Measurements from ENCODE around the gene FTO. TPM values are rescaled to one million over a fixed set of nuclear protein-coding genes. Genes with fewer than 3 reads are reported as not detected.

Gene FTO
- 70.5 TPM for total RNA-seq

- peak; percentile 90 to 96 for TF ChIP-seq POLR2AphosphoS5 (IDR thresholded peaks at IDR 0.05; ENCODE audit: insufficient read depth in 1 of 2, low read depth in 1 of 2)
- peak in 1 of 2 donors; percentile 29 for TF ChIP-seq POLR2A (IDR thresholded peaks at IDR 0.05)
- peak in 1 of 3 experiments; percentile 2 for TF ChIP-seq CTCF (IDR thresholded peaks at IDR 0.05)
- H3K36me3 ChIP-seq = no peaks in the 10 kb centered on the region
- intact Hi-C loops (cut with DNase I) = no loop called here
- H3K9me3 ChIP-seq = no peaks in the 10 kb centered on the region
- peak within 1 kb of the TSS; percentile 72 for H3K27ac ChIP-seq
- H3K27me3 ChIP-seq = no peaks in the 10 kb centered on the region
- H3K4me1 ChIP-seq = peaks cover 30% of the 10 kb centered on the region
- peak within 1 kb of the TSS; percentile 66 to 91 for H3K4me3 ChIP-seq
- peak; percentile 97 to 99 for DNase-seq (ENCODE audit: extremely low spot score in 2 of 2)
These were observed at the start of gene FTO, which contains the start of gene RPGRIP1L for GRCh38 chr16:53703590-53704444. Gene FTO (plus strand): TSS chr16:53704156. Gene RPGRIP1L (minus strand): TSS chr16:53703859. CDS start chr16:53700723, 3,136 bp downstream.

GRCh38 chr16:53654946-53655345 lies 49.0 kb upstream of the FTO start:
- Histone ChIP-seq H3K4me1 (no peaks in the 10 kb centered on the region), H3K4me3 (no peak overlapping the region), H3K27ac (no peak overlapping the region), H3K27me3 (no peaks in the 10 kb centered on the region), H3K9me3 (no peaks in the 10 kb centered on the region), H3K36me3 (peaks cover 0 to 8% of the 10 kb centered on the region in 2 donors)
- DNase-seq (ENCODE audit: extremely low spot score in 2 of 2) = no peak
- intact Hi-C loops (cut with DNase I) = no loop called here
- TF ChIP-seq CTCF (IDR thresholded peaks at IDR 0.05) = no peak

GRCh38 chr16:53662072-53662471 lies 41.9 kb upstream of the FTO start:
- no peak for DNase-seq (ENCODE audit: extremely low spot score in 2 of 2)
- no peaks in the 10 kb centered on the region for H3K27me3 ChIP-seq
- no peak overlapping the region for H3K27ac ChIP-seq
- no peak overlapping the region for H3K4me3 ChIP-seq
- intact Hi-C loops (cut with DNase I) = no loop called here
- no peaks in the 10 kb centered on the region for H3K36me3 ChIP-seq
- no peak for TF ChIP-seq POLR2AphosphoS5 (IDR thresholded peaks at IDR 0.05; ENCODE audit: insufficient read depth in 1 of 2, low read depth in 1 of 2)
- TF ChIP-seq CTCF (IDR thresholded peaks at IDR 0.05) = no peak
- no peaks in the 10 kb centered on the region for H3K9me3 ChIP-seq
- no peaks in the 10 kb centered on the region for H3K4me1 ChIP-seq

- intact Hi-C loops (cut with DNase I) = no loop called here
- H3K4me3 ChIP-seq = peak overlapping the region in 1 of 2 donors; percentile 7
- no peaks in the 10 kb centered on the region for H3K9me3 ChIP-seq
- H3K27me3 ChIP-seq = no peaks in the 10 kb centered on the region
- H3K36me3 ChIP-seq = no peaks in the 10 kb centered on the region
- no peak for DNase-seq (ENCODE audit: extremely low spot score in 2 of 2)
- TF ChIP-seq POLR2A (IDR thresholded peaks at IDR 0.05) = no peak
- TF ChIP-seq CTCF (IDR thresholded peaks at IDR 0.05) = no peak
- TF ChIP-seq POLR2AphosphoS5 (IDR thresholded peaks at IDR 0.05; ENCODE audit: insufficient read depth in 1 of 2, low read depth in 1 of 2) = no peak
- no peaks in the 10 kb centered on the region for H3K4me1 ChIP-seq
- H3K27ac ChIP-seq = peak overlapping the region; percentile 32
These were observed 39.1 kb upstream of the FTO start for GRCh38 chr16:53664724-53665345.
